Uterus (tissue), 4 donors: ENCODE measurements around the gene RNF141. TPM values are rescaled to one million over a fixed set of nuclear protein-coding genes. Genes with fewer than 3 reads are reported as not detected.

ENCODE experiments used
- DNase-seq, 2 donors: peaks; one replicate each; pipeline ENCODE4 v3.0.0-alpha.2; 2019 to 2020
- H3K27ac ChIP-seq, 2 donors: fragments of 200-600 bp; sonication (generic); 1 replicate in 1 of 2; 2 replicates in 1 of 2; pipeline ENCODE4 v1.5.1; 2016 to 2018
- H3K27me3 ChIP-seq, 2 donors: fragments of 200-600 bp; sonication (generic); one replicate each; pipeline ENCODE4 v1.5.1; 2018 to 2019; ENCODE audit warnings: control low read depth in 1 of 2
- H3K36me3 ChIP-seq, 2 donors: fragments of 200-600 bp; sonication (generic); one replicate each; pipeline ENCODE4 v1.5.1; 2019; ENCODE audit warnings: control low read depth in 1 of 2
- H3K4me1 ChIP-seq, 2 donors: fragments of 200-600 bp; sonication (generic); one replicate each; pipeline ENCODE4 v1.5.1; 2018 to 2019; ENCODE audit warnings: control low read depth in 1 of 2
- H3K4me3 ChIP-seq, 2 donors: fragments of 200-600 bp; sonication (generic); 1 replicate in 1 of 2; 2 replicates in 1 of 2; pipeline ENCODE4 v1.5.1; 2018 to 2019; ENCODE audit warnings: mild to moderate bottlenecking in 1 of 2
- H3K9me3 ChIP-seq, 2 donors: fragments of 200-600 bp; sonication (generic); one replicate each; pipeline ENCODE4 v1.5.1; 2019; ENCODE audit warnings: control low read depth in 1 of 2
- CTCF ChIP-seq, 4 experiments: fragments of 200-600 bp in 2 of 4; fragments of 450-650 bp in 2 of 4; sonication (generic) in 2 of 4; IDR thresholded peaks; one replicate each; pipeline ENCODE4 v1.5.1; 2016 to 2019; ENCODE audit warnings: antibody characterized with exemption in 4 of 4, mild to moderate bottlenecking in 2 of 4, moderate library complexity in 1 of 4
- POLR2A ChIP-seq, 2 donors: fragments of 450-650 bp; IDR thresholded peaks; one replicate each; pipeline ENCODE4 v1.6.1; 2016; ENCODE audit warnings: antibody characterized with exemption in 2 of 2, mild to moderate bottlenecking in 1 of 2, moderate library complexity in 1 of 2
- intact Hi-C: fragments of 100-400 bp; cut with DNase I; formaldehyde crosslinking; loops from one replicate; pipeline ENCODE4 v1.15.1; 2023; ENCODE audit warnings: low total_unique reads
- total RNA-seq, 4 donors: library from RNA; depleted of rRNA in 3 of 4; stranded (reverse); fragments of >200 nt in 3 of 4; gene quantifications; one replicate each; pipeline versions ENCODE4 v1.1.0 to v1.2.4, GENCODE V29; 2014 to 2023
- donor health status: DM: yes; HTN: yes; CAD: no.

The RNF141 gene
- total RNA-seq, 4 donors from 2014 or later = 19.7 to 49.7 (median 25.2) TPM

GRCh38 chr11:10526974-10527918, 13.7 kb downstream of the RNF141 start:
- intact Hi-C loops = no loop called here
- no peak for TF ChIP-seq POLR2A (IDR thresholded peaks at IDR 0.05)
- TF ChIP-seq CTCF (IDR thresholded peaks at IDR 0.05) = no peak
- Histone ChIP-seq H3K27ac (no peak overlapping the region), H3K4me1 (no peaks in the 10 kb centered on the region), H3K9me3 (no peaks in the 10 kb centered on the region), H3K4me3 (no peak overlapping the region), H3K36me3 (no peaks in the 10 kb centered on the region), H3K27me3 (no peaks in the 10 kb centered on the region)
- DNase-seq = no peak

GRCh38 chr11:10524471-10524870, 16.5 kb downstream of the RNF141 start:
- TF ChIP-seq CTCF (IDR thresholded peaks at IDR 0.05) = no peak
- no peak for TF ChIP-seq POLR2A (IDR thresholded peaks at IDR 0.05)
- H3K4me3 ChIP-seq = no peak overlapping the region
- H3K27me3 ChIP-seq = no peaks in the 10 kb centered on the region
- intact Hi-C loops = no loop called here
- H3K36me3 ChIP-seq = no peaks in the 10 kb centered on the region
- no peak overlapping the region for H3K27ac ChIP-seq
- no peaks in the 10 kb centered on the region for H3K9me3 ChIP-seq
- no peaks in the 10 kb centered on the region for H3K4me1 ChIP-seq
- DNase-seq = no peak

GRCh38 chr11:10522921-10523320, 18.1 kb downstream of the RNF141 start:
- Histone ChIP-seq H3K9me3 (no peaks in the 10 kb centered on the region), H3K4me3 (no peak overlapping the region), H3K27ac (peak overlapping the region; percentile 28 to 55), H3K27me3 (no peaks in the 10 kb centered on the region), H3K4me1 (no peaks in the 10 kb centered on the region), H3K36me3 (no peaks in the 10 kb centered on the region)
- peak; percentile 33 to 75 for DNase-seq
- TF ChIP-seq POLR2A (IDR thresholded peaks at IDR 0.05) (no peak), CTCF (IDR thresholded peaks at IDR 0.05) (no peak)
- intact Hi-C loops = no loop called here

GRCh38 chr11:10522276-10522675, 18.7 kb downstream of the RNF141 start:
- intact Hi-C loops = no loop called here
- H3K27me3 ChIP-seq = no peaks in the 10 kb centered on the region
- no peak for DNase-seq
- H3K27ac ChIP-seq = peak overlapping the region; percentile 28 to 55
- no peak overlapping the region for H3K4me3 ChIP-seq
- no peak for TF ChIP-seq CTCF (IDR thresholded peaks at IDR 0.05)
- TF ChIP-seq POLR2A (IDR thresholded peaks at IDR 0.05) = no peak
- no peaks in the 10 kb centered on the region for H3K36me3 ChIP-seq
- no peaks in the 10 kb centered on the region for H3K4me1 ChIP-seq
- H3K9me3 ChIP-seq = no peaks in the 10 kb centered on the region

GRCh38 chr11:10520562-10520961, 20.4 kb downstream of the RNF141 start:
- H3K9me3 ChIP-seq = no peaks in the 10 kb centered on the region
- no peaks in the 10 kb centered on the region for H3K36me3 ChIP-seq
- H3K4me1 ChIP-seq = no peaks in the 10 kb centered on the region
- intact Hi-C loops = no loop called here
- no peak overlapping the region for H3K4me3 ChIP-seq
- no peak overlapping the region for H3K27ac ChIP-seq
- H3K27me3 ChIP-seq = no peaks in the 10 kb centered on the region
- TF ChIP-seq CTCF (IDR thresholded peaks at IDR 0.05) = no peak
- TF ChIP-seq POLR2A (IDR thresholded peaks at IDR 0.05) = no peak
- no peak for DNase-seq
